Sigmoid colon (tissue), 7 donors: ENCODE data around the gene RIPK4. TPM values are rescaled to one million over a fixed set of nuclear protein-coding genes. Genes with fewer than 3 reads are reported as not detected.
"Not testable (repeated sequence)": the region's sequence is repeated elsewhere in the genome, so short reads cannot be mapped to it uniquely, and the experiment has no call there.

Source experiments
- DNase-seq: peaks from one replicate; pipeline ENCODE4 v3.0.0-alpha.2; 2019
- H3K27ac ChIP-seq, 4 donors: fragments of 200-600 bp; sonication (generic); one replicate each; pipeline ENCODE4 v1.5.1; 2016 to 2019; ENCODE audit warnings: mild to moderate bottlenecking in 1 of 4
- H3K27me3 ChIP-seq, 3 donors: fragments of 200-600 bp; sonication (generic); one replicate each; pipeline ENCODE4 v1.5.1; 2019; ENCODE audit warnings: mild to moderate bottlenecking in 1 of 3
- H3K36me3 ChIP-seq, 4 donors: fragments of 200-600 bp; sonication (generic); one replicate each; pipeline ENCODE4 v1.5.1; 2016 to 2019
- H3K4me1 ChIP-seq, 4 donors: fragments of 200-600 bp; sonication (generic); one replicate each; pipeline ENCODE4 v1.5.1; 2017 to 2019
- H3K4me3 ChIP-seq, 4 donors: fragments of 200-600 bp; sonication (generic); one replicate each; pipeline ENCODE4 v1.5.1; 2017 to 2019; ENCODE audit warnings: mild to moderate bottlenecking in 2 of 4, moderate library complexity in 1 of 4
- H3K9me3 ChIP-seq, 4 donors: fragments of 200-600 bp in 3 of 4; sonication (generic) in 3 of 4; one replicate each; pipeline versions ENCODE4 v1.5.1 to v1.6.1; 2013 to 2019
- EP300 ChIP-seq, 4 donors: sonication (generic); formaldehyde crosslinking; IDR thresholded peaks; one replicate each; pipeline ENCODE4 v1.6.1; 2017; ENCODE audit warnings: antibody characterized with exemption in 4 of 4
- POLR2A ChIP-seq, 2 donors: fragments of 450-650 bp; IDR thresholded peaks; one replicate each; pipeline ENCODE4 v1.6.1; 2016; ENCODE audit warnings: antibody characterized with exemption in 2 of 2, mild to moderate bottlenecking in 2 of 2, moderate library complexity in 2 of 2
- POLR2AphosphoS5 ChIP-seq, 4 donors: sonication (generic); formaldehyde crosslinking; IDR thresholded peaks; one replicate each; pipeline ENCODE4 v1.6.1; 2017; ENCODE audit warnings: antibody characterized with exemption in 4 of 4
- WGBS, 2 donors: extraction: QIAGEN DNeasy Blood & Tissue Kit; methylation state at CpG; one replicate each; pipeline ENCODE4 v1.1.7; 2013; 5-methylcytosine and 5-hydroxymethylcytosine counted together
- intact Hi-C: fragments of 100-400 bp; cut with DNase I; formaldehyde crosslinking; loops from one replicate; pipeline ENCODE4 v1.15.1; 2023
- polyA plus RNA-seq, 3 donors: library from polyadenylated mRNA; stranded (reverse); fragments of 200-250 nt; gene quantifications; one replicate each; pipeline ENCODE4 v1.2.3, GENCODE V29; 2013
- total RNA-seq, 4 donors: library from RNA; depleted of rRNA; stranded (reverse); fragments of >200 nt; gene quantifications; one replicate each; pipeline ENCODE4 v1.1.0, GENCODE V29; 2016
- TF ChIP-seq, protein P1 (sequence below), 4 experiments: fragments of 450-650 bp in 3 of 4; fragments of 200-600 bp in 1 of 4; IDR thresholded peaks; one replicate each; pipeline ENCODE4 v1.5.1; 2016 to 2019; ENCODE audit warnings: antibody characterized with exemption in 4 of 4, mild to moderate bottlenecking in 3 of 4, moderate library complexity in 2 of 4
- donor health status: healthy with polysubstance abuse.
- donor health status: Bipolar disorder and iron deficiency.
- donor health status: healthy.

The RIPK4 gene
- total and polyA plus RNA-seq, 7 donors: under 0.01 to 7.8 (median 0.54) TPM

DNA sequence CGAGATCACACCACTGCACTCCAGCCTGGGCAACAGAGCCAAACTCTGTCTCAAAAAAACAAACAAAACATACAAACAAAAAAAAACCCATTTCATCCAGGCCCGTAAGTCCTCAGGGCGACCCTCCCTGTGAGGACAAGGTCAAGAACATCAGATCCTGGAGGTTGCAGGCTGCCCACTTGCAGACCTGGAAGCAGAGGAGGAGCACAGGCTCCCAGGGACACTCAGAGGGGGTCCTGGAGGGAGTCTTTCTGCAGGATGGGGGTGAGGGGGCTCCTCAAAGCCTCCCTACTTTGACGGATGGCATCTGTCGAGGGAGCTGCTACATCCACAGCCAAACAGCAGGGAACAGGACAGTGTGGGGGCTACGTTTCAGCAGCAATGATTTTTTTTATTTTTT is 47.2 kb downstream of the RIPK4 start:
- no peaks in the 10 kb centered on the region for H3K9me3 ChIP-seq
- peaks cover 0 to 17% (median 4%) of the 10 kb centered on the region in 3 donors for H3K27me3 ChIP-seq
- DNase-seq: no peak
- H3K27ac ChIP-seq: no peak overlapping the region
- no peak overlapping the region for H3K4me3 ChIP-seq
- TF ChIP-seq POLR2AphosphoS5 (IDR thresholded peaks at IDR 0.05) (no peak), POLR2A (IDR thresholded peaks at IDR 0.05) (no peak)
- TF ChIP-seq, protein P1, sequence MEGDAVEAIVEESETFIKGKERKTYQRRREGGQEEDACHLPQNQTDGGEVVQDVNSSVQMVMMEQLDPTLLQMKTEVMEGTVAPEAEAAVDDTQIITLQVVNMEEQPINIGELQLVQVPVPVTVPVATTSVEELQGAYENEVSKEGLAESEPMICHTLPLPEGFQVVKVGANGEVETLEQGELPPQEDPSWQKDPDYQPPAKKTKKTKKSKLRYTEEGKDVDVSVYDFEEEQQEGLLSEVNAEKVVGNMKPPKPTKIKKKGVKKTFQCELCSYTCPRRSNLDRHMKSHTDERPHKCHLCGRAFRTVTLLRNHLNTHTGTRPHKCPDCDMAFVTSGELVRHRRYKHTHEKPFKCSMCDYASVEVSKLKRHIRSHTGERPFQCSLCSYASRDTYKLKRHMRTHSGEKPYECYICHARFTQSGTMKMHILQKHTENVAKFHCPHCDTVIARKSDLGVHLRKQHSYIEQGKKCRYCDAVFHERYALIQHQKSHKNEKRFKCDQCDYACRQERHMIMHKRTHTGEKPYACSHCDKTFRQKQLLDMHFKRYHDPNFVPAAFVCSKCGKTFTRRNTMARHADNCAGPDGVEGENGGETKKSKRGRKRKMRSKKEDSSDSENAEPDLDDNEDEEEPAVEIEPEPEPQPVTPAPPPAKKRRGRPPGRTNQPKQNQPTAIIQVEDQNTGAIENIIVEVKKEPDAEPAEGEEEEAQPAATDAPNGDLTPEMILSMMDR (IDR thresholded peaks at IDR 0.05): no peak
- H3K36me3 ChIP-seq: no peaks in the 10 kb centered on the region
- H3K4me1 ChIP-seq: no peaks in the 10 kb centered on the region
- 85 to 87% methylated on average over 6 of the region's 6 CpGs for WGBS, 2 donors
- intact Hi-C loops: no loop called here

DNA sequence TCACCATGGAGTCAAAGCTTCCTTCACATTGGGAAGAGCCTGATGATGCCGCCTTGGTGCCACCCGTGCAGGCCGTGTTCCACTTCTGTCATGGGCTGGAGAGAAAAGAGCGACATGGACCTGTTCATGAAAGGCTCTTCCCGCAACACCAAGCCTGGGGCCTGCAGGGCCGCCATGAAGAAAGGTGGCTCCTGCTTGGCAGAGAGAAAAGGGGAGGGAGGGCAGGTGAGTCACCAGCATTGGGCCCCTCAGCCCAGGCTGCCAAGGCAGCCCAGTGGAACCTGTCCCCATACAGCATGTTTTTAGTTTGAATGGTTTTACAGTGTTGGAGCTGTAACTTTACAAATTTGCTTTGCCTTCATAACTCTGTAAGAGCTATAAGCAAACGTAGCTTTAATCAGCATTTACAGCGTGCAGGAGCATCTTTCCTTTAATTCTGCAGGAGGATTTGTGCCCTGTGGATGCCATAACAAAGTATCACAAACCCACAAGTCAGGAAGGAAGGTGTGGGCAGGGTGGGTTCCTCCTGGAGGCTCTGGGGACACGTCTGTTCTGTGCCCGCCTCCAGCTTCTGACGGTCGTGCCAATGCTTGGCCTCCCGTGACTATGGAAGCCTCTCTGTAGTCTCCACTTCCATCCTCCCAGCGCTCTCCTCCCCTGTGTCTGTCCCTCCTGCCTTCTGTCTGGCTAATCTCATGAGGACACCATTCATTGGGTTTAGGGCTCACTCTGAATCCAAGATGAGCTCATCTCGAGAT is 49.1 kb downstream of the RIPK4 start:
- Histone ChIP-seq H3K4me3 (no peak overlapping the region), H3K27ac (no peak overlapping the region), H3K4me1 (no peaks in the 10 kb centered on the region), H3K27me3 (peaks cover 0 to 30% (median 12%) of the 10 kb centered on the region in 3 donors), H3K9me3 (no peaks in the 10 kb centered on the region), H3K36me3 (no peaks in the 10 kb centered on the region)
- TF ChIP-seq POLR2AphosphoS5 (IDR thresholded peaks at IDR 0.05): no peak
- TF ChIP-seq EP300 (IDR thresholded peaks at IDR 0.05): no peak
- TF ChIP-seq, protein P1 (IDR thresholded peaks at IDR 0.05): no peak
- TF ChIP-seq POLR2A (IDR thresholded peaks at IDR 0.05): no peak
- WGBS, 2 donors: 69 to 86% methylated on average over 15 of the region's 15 CpGs
- intact Hi-C loops: no loop called here
- DNase-seq: no peak

DNA sequence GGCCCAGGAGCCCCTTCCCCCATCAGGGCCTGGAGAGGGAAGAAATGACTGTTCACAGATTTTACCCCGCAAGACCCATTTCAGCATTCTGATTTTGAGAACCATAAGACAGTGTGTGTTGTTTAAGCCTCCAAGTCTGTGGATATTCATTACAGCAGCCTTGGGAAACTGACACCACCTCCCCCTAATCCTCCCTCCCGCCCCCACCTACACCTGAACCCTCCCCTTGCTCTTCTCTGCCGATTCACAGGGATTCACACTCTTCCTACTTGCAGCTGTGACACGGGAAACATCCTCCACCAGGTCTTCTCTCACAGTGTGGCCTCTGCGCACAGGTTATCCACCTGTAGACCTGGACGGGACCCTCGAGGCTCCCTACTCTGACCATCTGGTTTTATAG is 50.1 kb downstream of the RIPK4 start:
- intact Hi-C loops: no loop called here
- H3K4me3 ChIP-seq: no peak overlapping the region
- peaks cover 0 to 40% (median 12%) of the 10 kb centered on the region in 3 donors for H3K27me3 ChIP-seq
- H3K4me1 ChIP-seq: no peaks in the 10 kb centered on the region
- no peaks in the 10 kb centered on the region for H3K36me3 ChIP-seq
- TF ChIP-seq EP300 (IDR thresholded peaks at IDR 0.05) (no peak), POLR2AphosphoS5 (IDR thresholded peaks at IDR 0.05) (no peak), POLR2A (IDR thresholded peaks at IDR 0.05) (no peak)
- TF ChIP-seq, protein P1 (IDR thresholded peaks at IDR 0.05): no peak
- no peaks in the 10 kb centered on the region for H3K9me3 ChIP-seq
- H3K27ac ChIP-seq: no peak overlapping the region
- DNase-seq: no peak
- WGBS, 2 donors: 83 to 88% methylated on average over 7 of the region's 7 CpGs

DNA sequence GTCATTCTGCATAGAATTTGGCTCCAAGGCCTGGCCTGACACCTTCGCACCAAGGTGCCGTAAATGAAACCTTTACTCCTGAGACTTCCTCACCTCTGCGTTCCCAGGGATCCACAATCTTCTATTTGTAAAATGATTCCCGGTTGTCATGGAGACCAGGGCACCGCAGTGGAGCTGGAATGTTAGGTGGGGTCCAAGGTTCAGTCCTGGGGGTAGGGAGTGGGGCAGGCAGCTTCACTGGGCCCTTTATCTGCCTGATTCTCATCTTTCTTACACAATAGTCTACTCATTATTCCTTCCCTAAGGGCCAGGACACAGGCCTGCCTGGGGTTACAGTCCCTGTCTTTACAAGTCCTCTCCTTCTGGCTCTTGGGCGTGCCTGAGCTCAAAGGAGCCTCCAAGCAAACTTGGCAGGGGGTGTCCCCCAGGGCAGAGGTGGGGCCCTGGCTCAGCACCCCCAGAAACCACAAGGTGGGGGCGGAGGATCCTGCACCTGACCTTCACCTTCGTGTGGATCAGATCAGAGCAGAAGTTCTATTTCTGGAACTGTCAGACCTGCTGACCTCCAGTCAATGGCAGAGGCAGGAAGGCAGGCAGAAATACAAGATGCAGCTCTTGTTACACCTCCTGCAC is 51.1 kb downstream of the RIPK4 start:
- 15 to 54% methylated on average over 8 of the region's 8 CpGs for WGBS, 2 donors
- TF ChIP-seq, protein P1 (IDR thresholded peaks at IDR 0.05): no peak
- TF ChIP-seq EP300 (IDR thresholded peaks at IDR 0.05) (no peak), POLR2A (IDR thresholded peaks at IDR 0.05) (no peak), POLR2AphosphoS5 (IDR thresholded peaks at IDR 0.05) (no peak)
- H3K36me3 ChIP-seq: no peaks in the 10 kb centered on the region
- H3K27ac ChIP-seq: no peak overlapping the region
- H3K9me3 ChIP-seq: no peaks in the 10 kb centered on the region
- no peaks in the 10 kb centered on the region for H3K4me1 ChIP-seq
- peaks cover 0 to 45% (median 12%) of the 10 kb centered on the region in 3 donors for H3K27me3 ChIP-seq
- intact Hi-C loops: no loop called here
- DNase-seq: no peak
- no peak overlapping the region for H3K4me3 ChIP-seq

DNA sequence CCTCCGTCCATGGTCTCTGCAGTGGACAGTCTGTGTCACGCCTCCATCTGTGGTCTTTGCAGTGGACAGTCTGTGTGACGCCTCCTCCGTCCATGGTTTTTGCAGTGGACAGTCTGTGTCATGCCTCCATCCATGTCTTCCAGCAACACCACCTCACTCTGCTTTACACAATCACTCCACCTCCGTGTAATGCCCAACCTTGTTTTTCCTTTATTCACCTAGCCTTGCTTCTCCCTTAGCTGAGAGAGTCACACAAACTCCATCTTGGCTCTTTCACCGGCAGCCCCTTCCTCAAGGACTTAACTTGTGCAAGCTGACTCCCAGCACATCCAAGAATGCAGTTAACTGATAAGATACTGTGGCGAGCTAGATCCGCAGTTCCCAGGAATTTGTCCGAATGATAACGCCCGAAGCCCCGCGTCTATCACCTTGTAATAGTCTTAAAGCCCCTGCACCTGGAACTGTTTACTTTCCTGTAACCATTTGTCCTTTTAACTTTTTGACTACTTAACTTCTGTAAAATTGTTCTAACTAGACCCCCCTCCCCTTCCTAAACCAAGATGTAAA is 52.5 kb downstream of the RIPK4 start:
- intact Hi-C loops: not testable (repeated sequence)

More for the DNA sequence above, 52.5 kb downstream of the RIPK4 start:
- H3K9me3 ChIP-seq, H3K27ac ChIP-seq, H3K36me3 ChIP-seq, H3K4me1 ChIP-seq, H3K4me3 ChIP-seq, DNase-seq: not testable (repeated sequence)
- peaks cover 0 to 45% (median 12%) of the 10 kb centered on the region in 3 donors for H3K27me3 ChIP-seq
- WGBS, 2 donors: 68 to 74% methylated on average over 13 of the region's 13 CpGs
